ENCODE data around the gene SLC7A11.

- TF ChIP-seq CTCF (conservative IDR thresholded peaks at IDR 0.05 in 1 of 2, IDR thresholded peaks at IDR 0.05 in 1 of 2; ENCODE audit: low read depth in 1 of 2, low read length in 2 of 2), result no peak
- TF ChIP-seq EZH2 (IDR thresholded peaks at IDR 0.05; ENCODE audit: low read length, missing control alignments), result no peak
Measured at GRCh38 chr4:138232364-138232763, 9.8 kb downstream of the SLC7A11 start.
